Esophagus (tissue), 2 donors: ENCODE measurements around the gene NENF. TPM values are rescaled to one million over a fixed set of nuclear protein-coding genes. Genes with fewer than 3 reads are reported as not detected.
"Not testable (repeated sequence)": the region's sequence is repeated elsewhere in the genome, so short reads cannot be mapped to it uniquely, and the experiment has no call there.

Experiments
- H3K27ac ChIP-seq, 2 donors: one replicate each; pipeline ENCODE4 v1.5.1; 2013; ENCODE audit warnings: low read depth in 2 of 2, mild to moderate bottlenecking in 2 of 2, inconsistent platforms in 1 of 2, low read length in 1 of 2, moderate library complexity in 1 of 2
- H3K27me3 ChIP-seq, 2 donors: one replicate each; pipeline ENCODE4 v1.6.1; 2013; ENCODE audit warnings: low read length in 2 of 2, control low read depth in 1 of 2, mild to moderate bottlenecking in 1 of 2; ENCODE audit not compliant: insufficient read depth in 2 of 2, control insufficient read depth in 1 of 2
- H3K36me3 ChIP-seq, 2 donors: one replicate each; pipeline ENCODE4 v1.6.1; 2013; ENCODE audit warnings: low read length in 1 of 2; ENCODE audit not compliant: control insufficient read depth in 2 of 2, insufficient read depth in 2 of 2
- H3K4me1 ChIP-seq, 2 donors: one replicate each; pipeline ENCODE4 v1.6.1; 2013; ENCODE audit warnings: low read length in 1 of 2; ENCODE audit not compliant: control insufficient read depth in 2 of 2, insufficient read depth in 2 of 2
- H3K4me3 ChIP-seq, 2 donors: one replicate each; pipeline ENCODE4 v1.5.1; 2013; ENCODE audit warnings: low read length in 2 of 2, mild to moderate bottlenecking in 2 of 2, low read depth in 1 of 2, moderate library complexity in 1 of 2
- H3K9me3 ChIP-seq, 2 donors: one replicate each; pipeline ENCODE4 v1.6.1; 2013; ENCODE audit warnings: mild to moderate bottlenecking in 2 of 2, low read depth in 1 of 2, low read length in 1 of 2, moderate library complexity in 1 of 2; ENCODE audit not compliant: control insufficient read depth in 2 of 2, insufficient read depth in 1 of 2
- WGBS, 2 donors: extraction: QIAGEN DNeasy Blood & Tissue Kit; methylation state at CpG; one replicate each; pipeline ENCODE4 v1.1.7; 2013; 5-methylcytosine and 5-hydroxymethylcytosine counted together
- polyA plus RNA-seq, 2 donors: library from polyadenylated mRNA; stranded (reverse); fragments of 200-250 nt; gene quantifications; one replicate each; pipeline ENCODE4 v1.2.3, GENCODE V29; 2013
- donor health status: healthy with polysubstance abuse.
- donor health status: Bipolar disorder and iron deficiency.

NENF gene
- polyA plus RNA-seq, 2 donors = 38.5 to 39.9 TPM

DNA sequence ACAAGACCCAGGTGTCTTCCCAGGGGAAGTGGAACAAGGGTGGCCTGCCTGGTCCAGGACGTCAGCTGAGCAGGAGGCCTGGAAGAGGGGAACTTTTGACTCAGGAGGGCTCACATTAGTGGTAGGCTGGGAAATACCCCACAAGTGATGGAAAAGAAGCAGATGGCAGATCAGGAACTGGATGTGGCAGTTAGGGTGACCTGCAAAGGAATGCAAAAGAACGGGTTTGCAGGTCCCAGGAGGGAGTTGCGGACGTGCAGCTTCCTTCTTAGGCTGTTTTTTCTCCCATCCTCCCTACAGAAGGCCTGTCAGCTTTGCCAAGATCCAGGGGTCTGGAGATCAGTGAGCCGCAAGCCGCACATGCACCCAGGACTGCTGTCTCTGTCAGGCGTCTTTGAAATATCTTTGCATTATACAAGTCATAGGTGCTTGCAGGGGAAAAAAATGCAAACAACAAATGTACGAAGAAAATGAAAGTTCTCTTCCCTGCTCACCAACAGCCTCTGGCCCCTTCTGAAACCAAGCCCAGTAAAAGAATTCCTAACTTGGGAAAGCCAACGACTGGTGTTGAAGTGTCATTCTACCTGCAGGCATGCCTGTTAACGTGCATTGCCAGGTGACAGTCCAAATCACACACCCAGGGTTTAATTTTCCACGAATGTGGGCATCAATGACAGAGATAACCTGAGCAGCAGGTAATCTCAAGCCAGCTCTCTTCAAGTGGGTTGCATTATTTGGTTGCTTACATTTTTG, 34.4 kb downstream of the NENF start:
- Histone ChIP-seq H3K27ac (no peak overlapping the region), H3K4me1 (peaks cover 0 to 4% of the 10 kb centered on the region in 2 donors), H3K36me3 (no peaks in the 10 kb centered on the region), H3K27me3 (no peaks in the 10 kb centered on the region), H3K4me3 (no peak overlapping the region), H3K9me3 (no peaks in the 10 kb centered on the region)
- 50 to 54% methylated on average over 11 of the region's 11 CpGs for WGBS, 2 donors

- Histone ChIP-seq H3K4me3 (no peak overlapping the region), H3K9me3 (no peaks in the 10 kb centered on the region), H3K27me3 (no peaks in the 10 kb centered on the region), H3K36me3 (no peaks in the 10 kb centered on the region), H3K27ac (no peak overlapping the region), H3K4me1 (peaks cover 0 to 4% of the 10 kb centered on the region in 2 donors)
- 84 to 92% methylated on average over 6 of the region's 6 CpGs for WGBS, 2 donors
Observed at GRCh38 chr1:212467843-212468482, 35.2 kb downstream of the NENF start.

DNA sequence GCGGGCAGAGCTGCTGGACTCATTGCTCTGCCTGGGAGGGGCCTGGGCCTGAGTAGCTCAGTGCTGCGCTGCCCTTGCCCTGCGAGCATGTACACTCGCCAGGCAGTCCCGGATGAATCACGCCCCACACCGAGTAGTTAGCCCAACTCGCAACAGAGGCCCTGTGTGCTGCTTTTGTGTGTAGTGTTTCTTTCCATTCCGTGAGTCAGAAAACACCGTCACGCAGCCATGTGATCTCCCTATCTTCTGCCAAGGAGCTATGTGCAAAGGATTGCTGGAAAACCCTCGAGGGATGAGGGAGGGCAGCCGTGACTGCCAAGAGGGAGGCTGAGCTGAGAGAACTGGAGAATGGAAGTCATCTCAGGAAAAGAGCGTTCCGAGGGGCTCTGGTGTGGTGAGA, 37.3 kb downstream of the NENF start:
- H3K4me1 ChIP-seq = peaks cover 0 to 4% of the 10 kb centered on the region in 2 donors
- peak overlapping the region; percentile 80 to 89 for H3K27ac ChIP-seq
- no peaks in the 10 kb centered on the region for H3K36me3 ChIP-seq
- no peaks in the 10 kb centered on the region for H3K27me3 ChIP-seq
- no peak overlapping the region for H3K4me3 ChIP-seq
- WGBS, 2 donors = 25 to 48% methylated on average over 15 of the region's 15 CpGs
- H3K9me3 ChIP-seq = no peaks in the 10 kb centered on the region

DNA sequence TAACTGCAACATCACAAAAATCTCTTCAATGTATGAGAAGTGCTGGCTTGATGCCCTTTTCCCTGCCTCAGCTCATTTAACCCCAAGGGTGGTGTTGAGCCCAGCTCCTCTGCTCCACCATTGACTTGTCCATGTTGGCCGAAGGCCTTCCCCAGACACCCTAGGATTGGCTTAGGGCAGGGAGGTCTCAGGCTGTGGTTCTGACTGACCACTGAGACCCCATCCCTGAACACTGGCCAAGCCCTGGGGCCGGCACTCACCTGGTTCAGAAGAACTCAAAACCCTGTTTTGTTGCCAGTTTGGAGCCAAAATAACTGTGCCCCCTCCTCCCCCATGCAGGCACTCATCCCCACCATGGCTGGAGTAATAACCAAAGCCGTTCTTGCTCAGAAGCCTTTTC, 38.6 kb downstream of the NENF start:
- Histone ChIP-seq H3K4me3 (no peak overlapping the region), H3K36me3 (no peaks in the 10 kb centered on the region), H3K27me3 (no peaks in the 10 kb centered on the region), H3K4me1 (peaks cover 0 to 4% of the 10 kb centered on the region in 2 donors), H3K27ac (no peak overlapping the region), H3K9me3 (no peaks in the 10 kb centered on the region)
- 96% methylated on average over 3 of the region's 3 CpGs for whole genome bisulfite sequencing, 2 donors

DNA sequence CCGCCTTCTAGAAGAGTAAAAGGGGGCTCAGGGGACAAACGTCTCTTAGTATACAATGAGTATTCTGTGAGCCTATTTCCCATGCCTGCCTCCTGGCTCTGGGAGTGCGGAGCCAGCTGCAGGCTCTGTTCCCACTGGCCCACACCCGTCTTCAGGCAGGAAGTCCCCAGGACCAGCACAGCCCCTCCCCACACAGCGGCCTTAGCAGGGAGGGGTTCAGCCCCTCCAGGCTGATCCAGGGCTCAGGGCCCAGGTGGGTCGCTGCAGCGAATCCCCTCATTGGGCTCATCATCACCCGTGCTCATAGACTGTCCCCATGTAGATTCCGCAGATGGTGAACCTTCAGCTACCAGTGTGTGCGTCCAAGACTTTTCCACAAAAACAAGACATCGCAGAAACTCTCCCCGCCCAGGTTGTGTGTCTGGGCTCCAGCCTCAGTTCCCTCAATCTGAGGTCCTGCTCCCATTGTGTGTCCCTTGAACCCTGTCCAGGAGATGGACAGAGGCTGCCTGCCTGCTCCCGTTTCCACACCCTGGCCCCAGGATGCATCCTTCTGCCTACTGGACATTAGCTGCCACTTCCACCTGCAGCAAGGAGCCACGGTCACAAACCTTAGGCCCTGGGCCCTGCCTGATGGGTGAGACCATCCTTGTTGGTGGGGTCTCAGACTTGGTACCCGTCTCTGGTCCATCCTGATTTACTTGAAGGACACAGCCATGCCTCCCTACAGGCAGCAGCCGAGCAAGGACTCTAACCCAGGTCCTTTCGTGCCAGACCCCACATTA, 39.4 kb downstream of the NENF start:
- WGBS, 2 donors = 89 to 91% methylated on average over 16 to 17 of the region's 17 CpGs
- no peak overlapping the region for H3K27ac ChIP-seq
- H3K4me3 ChIP-seq = no peak overlapping the region
- H3K9me3 ChIP-seq = no peaks in the 10 kb centered on the region
- H3K27me3 ChIP-seq = no peaks in the 10 kb centered on the region
- H3K4me1 ChIP-seq = peaks cover 0 to 4% of the 10 kb centered on the region in 2 donors
- H3K36me3 ChIP-seq = no peaks in the 10 kb centered on the region

GRCh38 chr1:212473729-212474128, 41.0 kb downstream of the NENF start:
- H3K27me3 ChIP-seq = no peaks in the 10 kb centered on the region
- no peaks in the 10 kb centered on the region for H3K9me3 ChIP-seq
- H3K36me3 ChIP-seq = no peaks in the 10 kb centered on the region
- H3K27ac ChIP-seq = no peak overlapping the region
- peaks cover 2% of the 10 kb centered on the region in 2 donors for H3K4me1 ChIP-seq
- H3K4me3 ChIP-seq = no peak overlapping the region
- WGBS, 2 donors = 83 to 87% methylated on average over 9 of the region's 9 CpGs

- WGBS, 2 donors = 84 to 89% methylated on average over 4 of the region's 4 CpGs
- H3K27me3 ChIP-seq = no peaks in the 10 kb centered on the region
- H3K9me3 ChIP-seq = no peaks in the 10 kb centered on the region
- peaks cover 2% of the 10 kb centered on the region in 2 donors for H3K4me1 ChIP-seq
- no peaks in the 10 kb centered on the region for H3K36me3 ChIP-seq
- H3K27ac ChIP-seq = no peak overlapping the region
- no peak overlapping the region for H3K4me3 ChIP-seq
Observed at GRCh38 chr1:212475151-212475550, 42.4 kb downstream of the NENF start.

DNA sequence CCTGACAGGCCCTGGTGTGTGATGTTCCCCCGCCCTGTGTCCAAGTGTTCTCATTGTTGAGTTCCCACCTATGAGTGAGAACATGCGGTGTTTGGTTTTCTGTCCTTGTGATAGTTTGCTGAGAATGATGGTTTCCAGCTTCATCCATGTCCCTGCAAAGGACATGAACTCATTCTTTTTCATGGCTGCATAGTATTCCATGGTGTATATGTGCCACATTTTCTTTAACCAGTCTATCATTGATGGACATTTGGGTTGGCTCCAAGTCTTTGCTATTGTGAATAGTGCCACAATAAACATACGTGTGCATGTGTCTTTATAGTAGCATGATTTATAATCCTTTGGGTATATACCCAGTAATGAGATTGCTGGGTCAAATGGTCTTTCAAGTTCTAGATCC, 43.1 kb downstream of the NENF start:
- not testable (repeated sequence) for H3K4me3 ChIP-seq, H3K9me3 ChIP-seq, H3K4me1 ChIP-seq, H3K27me3 ChIP-seq, H3K27ac ChIP-seq, H3K36me3 ChIP-seq
- 83 to 85% methylated on average over 3 of the region's 3 CpGs for WGBS, 2 donors

GRCh38 chr1:212477014-212477679, 44.4 kb downstream of the NENF start:
- WGBS, 2 donors = 28 to 30% methylated on average over 12 of the region's 12 CpGs
- no peak overlapping the region for H3K4me3 ChIP-seq
- H3K27me3 ChIP-seq = no peaks in the 10 kb centered on the region
- no peaks in the 10 kb centered on the region for H3K36me3 ChIP-seq
- peaks cover 0 to 2% of the 10 kb centered on the region in 2 donors for H3K4me1 ChIP-seq
- H3K27ac ChIP-seq = no peak overlapping the region
- H3K9me3 ChIP-seq = no peaks in the 10 kb centered on the region
